ENCODE data around the gene SYT8.

The SYT8 gene

DNA sequence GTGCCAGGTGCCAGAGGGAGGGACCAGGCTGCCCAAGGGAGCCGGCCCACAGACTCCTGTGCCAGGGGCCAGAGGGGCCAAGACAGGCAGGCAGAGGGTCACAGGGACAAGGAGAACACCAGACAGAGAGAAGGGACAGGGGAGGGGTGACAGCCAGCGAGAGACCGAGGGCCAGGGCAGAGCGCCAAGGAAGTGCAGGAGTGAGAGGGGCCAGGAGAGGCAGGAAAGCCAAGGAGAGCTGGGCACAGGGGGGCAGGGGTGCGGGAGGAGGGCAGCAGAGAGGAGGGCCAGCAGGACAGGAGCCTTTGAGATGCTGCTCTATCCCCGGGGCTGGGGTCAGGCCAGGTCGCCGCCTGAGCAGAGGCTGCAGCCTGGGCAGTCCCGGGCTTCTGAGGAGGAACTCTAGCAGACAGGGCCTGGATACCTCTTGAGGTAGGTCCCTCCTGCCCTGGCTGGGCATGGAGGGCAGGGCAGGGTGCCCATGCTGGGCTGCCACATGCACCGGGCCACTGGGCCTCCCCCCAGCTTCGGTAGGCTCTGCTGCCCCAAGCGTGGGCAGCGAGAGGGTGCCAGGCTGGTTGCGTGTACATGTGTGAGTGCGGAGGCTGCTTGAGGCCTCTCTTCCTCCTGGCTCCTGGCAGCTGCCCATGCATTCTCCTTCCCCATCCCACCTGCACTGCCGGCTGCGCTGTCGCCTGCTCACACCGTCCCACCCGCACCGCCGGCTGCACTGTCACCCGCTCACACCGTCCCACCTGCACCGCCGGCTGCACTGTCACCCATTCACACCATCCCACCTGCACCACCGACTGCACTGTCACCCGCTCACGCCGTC is 30.3 kb downstream of the SYT8 start:
- Histone ChIP-seq H3F3A (ENCODE audit: control insufficient read depth, insufficient read depth) (no peaks in the 10 kb centered on the region), H3K4me3 (ENCODE audit: low read length) (no peak overlapping the region), H3K9me3 (ENCODE audit: control insufficient read depth, insufficient read depth, low read length) (no peaks in the 10 kb centered on the region), H4K20me1 (ENCODE audit: control insufficient read depth, insufficient read depth, low read depth, low read length) (peaks cover 6% of the 10 kb centered on the region), H3K4me1 (ENCODE audit: control insufficient read depth, low read length) (no peaks in the 10 kb centered on the region), H3K27me3 (ENCODE audit: control insufficient read depth, low read length) (no peaks in the 10 kb centered on the region), H3K79me2 (ENCODE audit: control insufficient read depth, low read length) (peaks cover 33% of the 10 kb centered on the region), H3K4me2 (ENCODE audit: low read length) (no peak overlapping the region), H3K9me2 (replicated peaks; ENCODE audit: control insufficient read depth, low read length) (no peaks in the 10 kb centered on the region), H3K27ac (ENCODE audit: low read depth, low read length) (no peak overlapping the region), H3K36me3 (ENCODE audit: control insufficient read depth, low read length) (peaks cover 8% of the 10 kb centered on the region)
- no peak for TF ChIP-seq EZH2phosphoT487 (IDR thresholded peaks at IDR 0.05; ENCODE audit: borderline replicate concordance, low read length)
- TF ChIP-seq, protein P1, sequence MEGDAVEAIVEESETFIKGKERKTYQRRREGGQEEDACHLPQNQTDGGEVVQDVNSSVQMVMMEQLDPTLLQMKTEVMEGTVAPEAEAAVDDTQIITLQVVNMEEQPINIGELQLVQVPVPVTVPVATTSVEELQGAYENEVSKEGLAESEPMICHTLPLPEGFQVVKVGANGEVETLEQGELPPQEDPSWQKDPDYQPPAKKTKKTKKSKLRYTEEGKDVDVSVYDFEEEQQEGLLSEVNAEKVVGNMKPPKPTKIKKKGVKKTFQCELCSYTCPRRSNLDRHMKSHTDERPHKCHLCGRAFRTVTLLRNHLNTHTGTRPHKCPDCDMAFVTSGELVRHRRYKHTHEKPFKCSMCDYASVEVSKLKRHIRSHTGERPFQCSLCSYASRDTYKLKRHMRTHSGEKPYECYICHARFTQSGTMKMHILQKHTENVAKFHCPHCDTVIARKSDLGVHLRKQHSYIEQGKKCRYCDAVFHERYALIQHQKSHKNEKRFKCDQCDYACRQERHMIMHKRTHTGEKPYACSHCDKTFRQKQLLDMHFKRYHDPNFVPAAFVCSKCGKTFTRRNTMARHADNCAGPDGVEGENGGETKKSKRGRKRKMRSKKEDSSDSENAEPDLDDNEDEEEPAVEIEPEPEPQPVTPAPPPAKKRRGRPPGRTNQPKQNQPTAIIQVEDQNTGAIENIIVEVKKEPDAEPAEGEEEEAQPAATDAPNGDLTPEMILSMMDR (IDR thresholded peaks at IDR 0.05; ENCODE audit: low read depth, low read length, poor library complexity, severe bottlenecking), result no peak

DNA sequence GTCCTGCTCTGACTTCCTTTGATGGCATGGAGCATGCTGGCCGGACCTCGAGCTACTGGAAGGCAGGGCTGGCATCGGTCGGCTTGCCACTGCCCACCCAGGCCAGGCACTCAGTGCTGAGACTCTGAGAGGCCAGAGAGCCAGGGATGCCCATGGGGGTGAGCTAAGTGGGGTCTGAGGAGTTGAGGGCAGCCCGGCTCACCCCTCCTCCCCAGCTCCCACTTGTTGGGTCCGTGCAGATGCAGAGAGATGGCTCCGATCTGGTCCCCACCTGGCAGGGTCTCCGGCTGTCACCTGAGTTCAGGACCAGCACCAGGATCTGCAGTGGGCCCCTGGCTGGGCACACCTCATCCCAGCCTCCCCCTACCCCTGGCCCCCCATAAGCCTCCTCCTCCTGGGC is 31.4 kb downstream of the SYT8 start:
- Histone ChIP-seq H3K4me1 (ENCODE audit: control insufficient read depth, low read length) (no peaks in the 10 kb centered on the region), H3K27me3 (ENCODE audit: control insufficient read depth, low read length) (no peaks in the 10 kb centered on the region), H3K79me2 (ENCODE audit: control insufficient read depth, low read length) (peaks cover 29% of the 10 kb centered on the region), H4K20me1 (ENCODE audit: control insufficient read depth, insufficient read depth, low read depth, low read length) (peaks cover 9% of the 10 kb centered on the region), H3K9me3 (ENCODE audit: control insufficient read depth, insufficient read depth, low read length) (no peaks in the 10 kb centered on the region), H3K27ac (ENCODE audit: low read depth, low read length) (no peak overlapping the region), H3K4me3 (ENCODE audit: low read length) (no peak overlapping the region), H3K9me2 (replicated peaks; ENCODE audit: control insufficient read depth, low read length) (no peaks in the 10 kb centered on the region), H3F3A (ENCODE audit: control insufficient read depth, insufficient read depth) (no peaks in the 10 kb centered on the region), H3K36me3 (ENCODE audit: control insufficient read depth, low read length) (peaks cover 8% of the 10 kb centered on the region), H3K4me2 (ENCODE audit: low read length) (no peak overlapping the region)
- TF ChIP-seq EZH2phosphoT487 (IDR thresholded peaks at IDR 0.05; ENCODE audit: borderline replicate concordance, low read length), result no peak
- TF ChIP-seq, protein P1 (IDR thresholded peaks at IDR 0.05; ENCODE audit: low read depth, low read length, poor library complexity, severe bottlenecking), result no peak

DNA sequence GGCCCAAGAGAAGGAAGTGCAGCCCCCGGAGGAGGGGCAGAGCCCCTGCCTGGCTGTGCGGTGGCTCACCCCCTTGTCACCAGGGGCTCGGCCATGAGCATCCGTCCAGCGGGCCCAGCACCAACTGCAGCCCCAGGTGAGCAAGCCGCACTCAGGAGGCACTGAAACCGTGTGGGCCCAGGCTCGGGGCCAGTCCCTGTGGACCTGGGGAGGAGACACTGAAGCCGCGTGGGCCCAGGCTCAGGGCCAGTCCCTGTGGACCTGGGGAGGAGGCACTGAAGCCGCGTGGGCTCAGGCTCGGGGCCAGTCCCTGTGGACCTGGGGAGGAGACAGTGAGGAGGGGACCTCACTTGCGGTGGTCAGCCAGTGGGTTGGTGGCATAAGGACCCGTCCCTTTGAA is 32.0 kb downstream of the SYT8 start:
- no peaks in the 10 kb centered on the region for H3K9me3 ChIP-seq (ENCODE audit: control insufficient read depth, insufficient read depth, low read length)
- peaks cover 6% of the 10 kb centered on the region; the same call in 1 of the 2 replicates for H4K20me1 ChIP-seq (ENCODE audit: control insufficient read depth, insufficient read depth, low read depth, low read length)
- H3K4me1 ChIP-seq (ENCODE audit: control insufficient read depth, low read length), result no peaks in the 10 kb centered on the region
- H3K9me2 ChIP-seq (replicated peaks; ENCODE audit: control insufficient read depth, low read length), result no peaks in the 10 kb centered on the region
- H3K4me3 ChIP-seq (ENCODE audit: low read length), result no peak overlapping the region
- H3K79me2 ChIP-seq (ENCODE audit: control insufficient read depth, low read length), result peaks cover 28% of the 10 kb centered on the region
- TF ChIP-seq, protein P1 (IDR thresholded peaks at IDR 0.05; ENCODE audit: low read depth, low read length, poor library complexity, severe bottlenecking), result no peak
- TF ChIP-seq EZH2phosphoT487 (IDR thresholded peaks at IDR 0.05; ENCODE audit: borderline replicate concordance, low read length), result no peak
- H3F3A ChIP-seq (ENCODE audit: control insufficient read depth, insufficient read depth), result no peaks in the 10 kb centered on the region
- H3K27ac ChIP-seq (ENCODE audit: low read depth, low read length), result no peak overlapping the region
- no peak overlapping the region for H3K4me2 ChIP-seq (ENCODE audit: low read length)
- H3K36me3 ChIP-seq (ENCODE audit: control insufficient read depth, low read length), result peaks cover 8% of the 10 kb centered on the region
- H3K27me3 ChIP-seq (ENCODE audit: control insufficient read depth, low read length), result no peaks in the 10 kb centered on the region

Data from DOHH2 (cell line).